AG04449 (cell line): ENCODE measurements around the gene SYNPR.

ENCODE experiments used
- CTCF ChIA-PET: fragments of 350-600 bp; formaldehyde crosslinking; extraction: SDS; loops from one replicate; lab custom pipeline; 2021; ENCODE audit warnings: antibody characterized with exemption; lab: Yijun Ruan, JAX
- POLR2A ChIA-PET: fragments of 400-600, 350-600 bp; formaldehyde crosslinking; extraction: SDS; loops from one replicate; lab custom pipeline; 2020; ENCODE audit warnings: antibody characterized with exemption, inconsistent platforms; lab: Yijun Ruan, JAX
- DNase-seq: peaks from one replicate; pipeline ENCODE4 v3.0.0-alpha.2; 2010; ENCODE audit warnings: low read depth, low spot score
- H3K4me3 ChIP-seq: 2 replicates; pipeline ENCODE4 v1.5.1; 2011; ENCODE audit warnings: low read depth, mild to moderate bottlenecking, control low read depth, low read length
- TF ChIP-seq, protein P1 (sequence below): IDR thresholded peaks from one replicate; pipeline ENCODE4 v1.5.1; 2011; ENCODE audit warnings: mild to moderate bottlenecking, moderate library complexity, low read length, control low read depth, inconsistent platforms; ENCODE audit not compliant: insufficient read depth; ENCODE audit errors: missing control alignments

SYNPR gene

GRCh38 chr3:63611382-63611781, 333.3 kb downstream of the SYNPR start:
- no peak for DNase-seq
- TF ChIP-seq, protein P1, sequence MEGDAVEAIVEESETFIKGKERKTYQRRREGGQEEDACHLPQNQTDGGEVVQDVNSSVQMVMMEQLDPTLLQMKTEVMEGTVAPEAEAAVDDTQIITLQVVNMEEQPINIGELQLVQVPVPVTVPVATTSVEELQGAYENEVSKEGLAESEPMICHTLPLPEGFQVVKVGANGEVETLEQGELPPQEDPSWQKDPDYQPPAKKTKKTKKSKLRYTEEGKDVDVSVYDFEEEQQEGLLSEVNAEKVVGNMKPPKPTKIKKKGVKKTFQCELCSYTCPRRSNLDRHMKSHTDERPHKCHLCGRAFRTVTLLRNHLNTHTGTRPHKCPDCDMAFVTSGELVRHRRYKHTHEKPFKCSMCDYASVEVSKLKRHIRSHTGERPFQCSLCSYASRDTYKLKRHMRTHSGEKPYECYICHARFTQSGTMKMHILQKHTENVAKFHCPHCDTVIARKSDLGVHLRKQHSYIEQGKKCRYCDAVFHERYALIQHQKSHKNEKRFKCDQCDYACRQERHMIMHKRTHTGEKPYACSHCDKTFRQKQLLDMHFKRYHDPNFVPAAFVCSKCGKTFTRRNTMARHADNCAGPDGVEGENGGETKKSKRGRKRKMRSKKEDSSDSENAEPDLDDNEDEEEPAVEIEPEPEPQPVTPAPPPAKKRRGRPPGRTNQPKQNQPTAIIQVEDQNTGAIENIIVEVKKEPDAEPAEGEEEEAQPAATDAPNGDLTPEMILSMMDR = no peak
- CTCF ChIA-PET = no interaction called here
- no peak overlapping the region for H3K4me3 ChIP-seq
- POLR2A ChIA-PET = no interaction called here

GRCh38 chr3:63613561-63613960, 335.5 kb downstream of the SYNPR start:
- TF ChIP-seq, protein P1 = no peak
- ChIA-PET POLR2A (no interaction called here), CTCF (no interaction called here)
- H3K4me3 ChIP-seq = no peak overlapping the region
- DNase-seq = peak; percentile 40

DNA sequence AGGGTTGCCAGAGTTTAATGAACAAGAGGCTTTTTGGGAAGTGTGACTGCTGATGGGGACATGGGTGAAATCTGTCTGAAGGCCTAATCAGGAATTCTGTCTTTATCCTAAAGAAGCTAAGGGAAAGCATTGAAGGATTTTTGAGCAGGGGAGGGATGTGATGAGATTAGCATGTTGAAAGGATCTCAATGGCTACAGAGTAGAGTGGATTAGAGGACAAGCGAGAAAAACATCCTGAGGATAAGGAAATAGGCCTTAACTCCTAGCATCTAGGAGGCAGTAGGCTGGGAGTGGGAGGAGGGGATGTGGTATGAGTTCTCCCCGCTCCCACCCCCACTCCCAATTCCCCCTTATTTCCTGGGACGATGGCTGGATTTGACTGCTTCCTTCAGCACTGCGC, 339.3 kb downstream of the SYNPR start:
- CTCF ChIA-PET = no interaction called here
- no peak for DNase-seq
- TF ChIP-seq, protein P1 = no peak
- no peak overlapping the region for H3K4me3 ChIP-seq
- POLR2A ChIA-PET = no interaction called here

DNA sequence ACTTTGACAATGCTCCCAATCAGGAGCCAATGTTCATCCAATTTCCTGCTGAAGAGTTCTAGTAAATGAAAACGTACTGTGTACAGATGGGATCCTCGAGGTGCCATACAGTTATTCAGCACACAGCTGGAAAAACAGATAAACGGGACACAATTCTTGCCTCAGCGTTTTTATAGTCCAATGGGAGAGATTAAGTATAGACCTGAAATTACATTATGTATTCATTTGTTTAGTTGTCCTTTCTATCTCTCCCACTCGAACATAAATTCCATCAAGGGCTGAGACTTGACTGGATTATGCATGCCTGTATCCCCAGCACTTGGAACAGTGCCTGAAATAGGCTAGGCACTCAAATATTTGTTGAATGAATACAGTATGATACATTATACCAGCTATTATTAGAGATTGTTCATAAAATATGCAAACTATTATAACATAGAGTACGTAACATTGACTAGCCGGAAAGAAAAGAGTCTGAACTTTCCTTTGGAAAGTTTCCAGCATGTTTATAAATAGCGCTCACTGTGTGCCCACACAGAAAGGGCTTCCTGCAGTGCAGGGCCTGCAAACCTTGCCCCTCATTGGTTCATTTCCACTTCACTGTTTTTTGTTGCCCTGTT, 346.9 kb downstream of the SYNPR start:
- CTCF ChIA-PET = no interaction called here
- H3K4me3 ChIP-seq = no peak overlapping the region
- TF ChIP-seq, protein P1 = no peak
- DNase-seq = peak; percentile 84
- POLR2A ChIA-PET = no interaction called here

- ChIA-PET POLR2A (no interaction called here), CTCF (no interaction called here)
- TF ChIP-seq, protein P1 = no peak
- H3K4me3 ChIP-seq = no peak overlapping the region
- DNase-seq = no peak
Measured at GRCh38 chr3:63631670-63632069, 353.6 kb downstream of the SYNPR start.

DNA sequence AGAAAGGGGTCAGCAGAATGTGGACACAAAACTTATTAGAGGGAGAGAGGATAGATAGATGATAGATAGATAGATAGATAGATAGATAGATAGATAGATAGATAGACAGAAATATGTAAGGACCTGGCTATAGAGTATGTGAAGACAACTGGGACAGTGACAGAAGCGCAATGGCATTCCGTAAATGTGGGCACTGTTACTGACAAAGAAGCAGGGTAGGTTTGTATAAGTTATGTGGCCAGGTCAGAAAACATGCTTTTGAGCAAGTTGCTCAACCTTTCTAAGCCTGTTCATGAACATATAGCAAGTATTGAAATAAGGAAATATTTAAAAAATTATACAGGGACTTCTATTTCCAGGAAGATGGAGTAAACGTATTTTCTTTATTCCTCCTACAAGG, 357.1 kb downstream of the SYNPR start:
- ChIA-PET POLR2A (no interaction called here), CTCF (no interaction called here)
- no peak for DNase-seq
- TF ChIP-seq, protein P1 = no peak
- no peak overlapping the region for H3K4me3 ChIP-seq
